HCT116 (cell line): ENCODE measurements around the gene ZYG11B. TPM values are rescaled to one million over a fixed set of nuclear protein-coding genes. Genes with fewer than 3 reads are reported as not detected.
"Not testable (repeated sequence)": the region's sequence is repeated elsewhere in the genome, so short reads cannot be mapped to it uniquely, and the experiment has no call there.

Experiments
- ATAC-seq: fragments of 200-7000 bp; cut with Tn5 transposase; 2 replicates; pipeline ENCODE4 v1.9.1; 2020; ENCODE audit warnings: mild to moderate bottlenecking, moderate library complexity
- BruUV-seq: library from RNA; stranded (reverse); fragments of 400-500 nt; replicated peaks from 2 replicates; lab custom pipeline; 2021; lab: Mats Ljungman, UMichigan
- CTCF ChIA-PET: fragments of 300-600 bp; sonication (Branson Sonifier 250); formaldehyde crosslinking; loops from one replicate; lab custom pipeline; 2021; ENCODE audit warnings: antibody characterized with exemption; lab: Charles Lee
- POLR2A ChIA-PET: fragments of 300-600, 350-600 bp; sonication (Branson Sonifier 250); formaldehyde crosslinking; loops from one replicate; lab custom pipeline; 2021; ENCODE audit warnings: antibody characterized with exemption; lab: Charles Lee
- RAD21 ChIA-PET, 2 experiments: fragments of 300-600 bp; sonication (Branson Sonifier 250); formaldehyde crosslinking; loops; one replicate each; lab custom pipeline; 2023; ENCODE audit warnings: low total read pairs in 2 of 2; ENCODE audit not compliant: uncharacterized antibody in 2 of 2, unreplicated experiment in 2 of 2, low non-redundant PET in 1 of 2; lab: Charles Lee
- DNase-seq: peaks from one replicate; pipeline ENCODE4 v3.0.0-alpha.2; 2010; ENCODE audit warnings: low read depth, low spot score
- H2AFZ ChIP-seq: fragments of 200-600 bp; shearing (Covaris generic), sonication (generic); 2 replicates; pipeline ENCODE4 v1.6.1; 2017; ENCODE audit warnings: low read depth, mixed run types, mixed read lengths, antibody characterized with exemption, low read length; ENCODE audit not compliant: poor library complexity, severe bottlenecking
- H3K27ac ChIP-seq: 2 replicates; pipeline ENCODE4 v1.5.1; 2012; ENCODE audit warnings: low read depth, low read length
- H3K27me3 ChIP-seq: fragments of 200-600 bp; sonication (generic); 2 replicates; pipeline ENCODE4 v1.6.1; 2016; ENCODE audit warnings: mixed run types, low read length, mixed read lengths; ENCODE audit not compliant: insufficient read depth
- H3K36me3 ChIP-seq, 2 experiments: fragments of 200-500 bp in 1 of 2; fragments of 200-600 bp in 1 of 2; sonication (Bioruptor generic) in 1 of 2; sonication (generic) in 1 of 2; 2 replicates each; pipeline versions ENCODE4 v1.5.1 to v1.6.1; 2014 to 2016; ENCODE audit warnings: low read length in 2 of 2, inconsistent platforms in 1 of 2, mixed read lengths in 1 of 2, mixed run types in 1 of 2; ENCODE audit not compliant: insufficient read depth in 2 of 2, control insufficient read depth in 1 of 2
- H3K4me1 ChIP-seq, 2 experiments: fragments of 200-600 bp in 1 of 2; sonication (generic) in 1 of 2; 2 replicates each; pipeline versions ENCODE4 v1.5.1 to v1.6.1; 2012 to 2017; ENCODE audit warnings: low read length in 2 of 2, inconsistent platforms in 1 of 2, mild to moderate bottlenecking in 1 of 2, mixed read lengths in 1 of 2, mixed run types in 1 of 2, moderate library complexity in 1 of 2; ENCODE audit not compliant: insufficient read depth in 2 of 2, control insufficient read depth in 1 of 2
- H3K4me2 ChIP-seq: fragments of 200-600 bp; sonication (generic); 2 replicates; pipeline ENCODE4 v1.6.1; 2017; ENCODE audit warnings: mixed run types, low read length, mixed read lengths
- H3K4me3 ChIP-seq, 2 experiments: fragments of 200-600 bp in 1 of 2; sonication (generic) in 1 of 2; replicated peaks in 1 of 2; 2 replicates each; pipeline ENCODE4 v1.5.1; 2011 to 2016; ENCODE audit warnings: low read length in 2 of 2, control low read depth in 1 of 2, low read depth in 1 of 2, mild to moderate bottlenecking in 1 of 2, mixed read lengths in 1 of 2, mixed run types in 1 of 2
- H3K79me2 ChIP-seq: fragments of 200-600 bp; sonication (generic); 2 replicates; pipeline ENCODE4 v1.6.1; 2017; ENCODE audit warnings: mild to moderate bottlenecking, mixed run types, low read length, moderate library complexity, mixed read lengths; ENCODE audit not compliant: insufficient read depth
- H3K9ac ChIP-seq: fragments of 200-600 bp; sonication (generic); 2 replicates; pipeline ENCODE4 v1.6.1; 2016; ENCODE audit warnings: low read length, mixed read lengths
- H3K9me2 ChIP-seq: fragments of 200-600 bp; sonication (generic), shearing (Covaris generic); 2 replicates; pipeline ENCODE4 v1.6.1; 2017; ENCODE audit warnings: mixed run types, mild to moderate bottlenecking, moderate library complexity; ENCODE audit not compliant: insufficient read depth
- H3K9me3 ChIP-seq, 2 experiments: fragments of 200-500 bp in 1 of 2; fragments of 200-600 bp in 1 of 2; sonication (Bioruptor generic) in 1 of 2; sonication (generic) in 1 of 2; 2 replicates each; pipeline ENCODE4 v1.6.1; 2014 to 2017; ENCODE audit warnings: low read length in 2 of 2, mixed read lengths in 2 of 2, inconsistent platforms in 1 of 2, low read depth in 1 of 2, mild to moderate bottlenecking in 1 of 2, mixed run types in 1 of 2, moderate library complexity in 1 of 2; ENCODE audit not compliant: control insufficient read depth in 1 of 2, insufficient read depth in 1 of 2
- H4K20me1 ChIP-seq: fragments of 200-600 bp; sonication (generic), shearing (Covaris generic); 2 replicates; pipeline ENCODE4 v1.6.1; 2017; ENCODE audit warnings: mixed run types, mild to moderate bottlenecking, moderate library complexity; ENCODE audit not compliant: insufficient read depth
- ATF3 ChIP-seq: IDR thresholded peaks from 2 replicates; pipeline ENCODE4 v1.6.1; 2012
- CBX3 ChIP-seq: IDR thresholded peaks from 2 replicates; pipeline ENCODE4 v1.6.1; 2012; ENCODE audit warnings: low read depth
- CTCF ChIP-seq, 3 experiments: fragments of 200-600 bp in 1 of 3; sonication (generic) in 1 of 3; IDR thresholded peaks in 2 of 3; conservative IDR thresholded peaks in 1 of 3; 2 replicates each; pipeline ENCODE4 v1.5.1; 2012 to 2017; ENCODE audit warnings: low read depth in 2 of 3, low read length in 2 of 3, antibody characterized with exemption in 1 of 3, borderline replicate concordance in 1 of 3, control low read depth in 1 of 3, mild to moderate bottlenecking in 1 of 3, mixed read lengths in 1 of 3, mixed run types in 1 of 3, moderate library complexity in 1 of 3; ENCODE audit not compliant: insufficient read depth in 1 of 3
- EZH2 ChIP-seq: fragments of 200-600 bp; sonication (generic); IDR thresholded peaks from 2 replicates; pipeline ENCODE4 v1.6.1; 2017; ENCODE audit warnings: antibody characterized with exemption, mixed run types
- FOSL1 ChIP-seq: IDR thresholded peaks from 2 replicates; pipeline ENCODE4 v1.6.1; 2012; ENCODE audit warnings: low read depth
- JUND ChIP-seq: IDR thresholded peaks from 2 replicates; pipeline ENCODE4 v1.6.1; 2012
- MAX ChIP-seq: IDR thresholded peaks from 2 replicates; pipeline ENCODE4 v1.6.1; 2012
- POLR2A ChIP-seq: IDR thresholded peaks from 2 replicates; pipeline ENCODE4 v1.7.0; 2011; ENCODE audit warnings: borderline replicate concordance; ENCODE audit not compliant: insufficient read depth, insufficient read length; ENCODE audit errors: extremely low read depth
- POLR2AphosphoS5 ChIP-seq: IDR thresholded peaks from 2 replicates; pipeline ENCODE4 v1.6.1; 2011; ENCODE audit warnings: mild to moderate bottlenecking, low read depth, low read length, moderate library complexity
- REST ChIP-seq: IDR thresholded peaks from 2 replicates; pipeline ENCODE4 v1.6.1; 2012; ENCODE audit warnings: low read depth
- SIN3A ChIP-seq: IDR thresholded peaks from 2 replicates; pipeline ENCODE4 v1.6.1; 2012; ENCODE audit warnings: low read depth
- SP1 ChIP-seq: IDR thresholded peaks from 2 replicates; pipeline ENCODE4 v1.6.1; 2012; ENCODE audit warnings: low read depth
- SRF ChIP-seq: IDR thresholded peaks from 2 replicates; pipeline ENCODE4 v1.6.1; 2012; ENCODE audit warnings: low read depth
- YY1 ChIP-seq: IDR thresholded peaks from 2 replicates; pipeline ENCODE4 v1.6.1; 2011; ENCODE audit warnings: low read length, low read depth, moderate library complexity, mild to moderate bottlenecking; ENCODE audit not compliant: insufficient replicate concordance; ENCODE audit errors: extremely low read depth
- intact Hi-C: fragments of 100-400 bp; cut with micrococcal nuclease; formaldehyde crosslinking; loops from 2 replicates; pipeline ENCODE4 v1.10.0; 2022
- total RNA-seq: library from RNA; stranded (reverse); gene quantifications from one replicate; pipeline ENCODE4 v1.2.1, GENCODE V29; 2021; ENCODE audit not compliant: unreplicated experiment

The ZYG11B gene
- total RNA-seq, 1 experiment from 2014 or later: 20.7 TPM

- H3K4me3 ChIP-seq: no peak overlapping the region
- H3K79me2 ChIP-seq: no peaks in the 10 kb centered on the region
- no peak for DNase-seq
- H2AFZ ChIP-seq: no peak overlapping the region
- CTCF ChIA-PET: no interaction called here
- no peaks in the 10 kb centered on the region for H3K27me3 ChIP-seq
- no peak overlapping the region for H3K27ac ChIP-seq
- RAD21 ChIA-PET: no interaction called here
- no TSS peak for BruUV-seq
- TF ChIP-seq SP1: no peak
- no peak for TF ChIP-seq FOSL1
- no peak for TF ChIP-seq JUND
- no peak for TF ChIP-seq POLR2A
- TF ChIP-seq REST: no peak
- TF ChIP-seq SIN3A: no peak
- TF ChIP-seq YY1: no peak
- no peak for TF ChIP-seq MAX
- no peak for TF ChIP-seq ATF3
- TF ChIP-seq POLR2AphosphoS5: no peak
- no peak for TF ChIP-seq CBX3
- no peak for TF ChIP-seq CTCF (IDR thresholded peaks at IDR 0.05 in 2 of 3, conservative IDR thresholded peaks at IDR 0.05 in 1 of 3; ENCODE audit: borderline replicate concordance in 1 of 3, insufficient read depth in 1 of 3, low read depth in 2 of 3, low read length in 2 of 3)
- TF ChIP-seq EZH2: no peak
- no peak for TF ChIP-seq SRF
- no peaks in the 10 kb centered on the region for H3K9me2 ChIP-seq
- no peak overlapping the region for H3K9ac ChIP-seq
- ATAC-seq: no peak
- no peak overlapping the region for H3K4me2 ChIP-seq
- no peaks in the 10 kb centered on the region for H4K20me1 ChIP-seq
- no peaks in the 10 kb centered on the region for H3K9me3 ChIP-seq
- peaks cover 0 to 16% of the 10 kb centered on the region in 2 experiments; a peak in 2 of 4 replicates for H3K4me1 ChIP-seq
- intact Hi-C loops: no loop called here
- H3K36me3 ChIP-seq: no peaks in the 10 kb centered on the region
- POLR2A ChIA-PET: no interaction called here
Measured at GRCh38 chr1:52836035-52836434, 109.8 kb downstream of the ZYG11B start.

GRCh38 chr1:52839175-52839574 is 112.9 kb downstream of the ZYG11B start:
- ATAC-seq, H3K27ac ChIP-seq, H3K36me3 ChIP-seq, DNase-seq, H4K20me1 ChIP-seq, H3K9me3 ChIP-seq, H3K27me3 ChIP-seq, H3K9me2 ChIP-seq, H3K4me1 ChIP-seq, BruUV-seq, CTCF ChIA-PET, H3K9ac ChIP-seq, H3K79me2 ChIP-seq, POLR2A ChIA-PET, RAD21 ChIA-PET, H2AFZ ChIP-seq, H3K4me2 ChIP-seq, H3K4me3 ChIP-seq, intact Hi-C loops: not testable (repeated sequence)
